ENCODE measurements around the gene SH3RF1.

- TF ChIP-seq CTCF (IDR thresholded peaks at IDR 0.05; ENCODE audit: low read depth, low read length) (no peak), POLR2A (IDR thresholded peaks at IDR 0.05; ENCODE audit: extremely low read depth, insufficient read length) (no peak), MAX (IDR thresholded peaks at IDR 0.05; ENCODE audit: low read depth, low read length) (no peak)
Measured at GRCh38 chr4:169158046-169158445, 112.7 kb downstream of the SH3RF1 start.

All from NB4 (cell line).